Mucosa of gallbladder (tissue), 1 donor: ENCODE measurements around the gene SMPX. TPM values are rescaled to one million over a fixed set of nuclear protein-coding genes. Genes with fewer than 3 reads are reported as not detected.
A peak's percentile ranks its signal among the peaks of the same experiment; 100 is the strongest.
"Not testable (repeated sequence)": the region's sequence is repeated elsewhere in the genome, so short reads cannot be mapped to it uniquely, and the experiment has no call there.

ENCODE experiments used
- DNase-seq: peaks from one replicate; pipeline ENCODE4 v3.0.0-alpha.2; 2020; ENCODE audit warnings: low spot score
- total RNA-seq: library from RNA; stranded (reverse); gene quantifications from one replicate; pipeline ENCODE4 v1.2.1, GENCODE V29; 2021
- donor health status: DM: no; HTN: no; CAD: no.

The SMPX gene
- 1.5 TPM for total RNA-seq

GRCh38 chrX:21757960-21758359 lies at the start of gene SMPX:
Gene SMPX, minus strand, starts transcription at chrX:21758116. Its CDS starts 3,826 bp downstream, at chrX:21754290.
- no peak for DNase-seq

GRCh38 chrX:21806691-21807090 lies 48.8 kb upstream of the SMPX start:
- DNase-seq: no peak

GRCh38 chrX:21802839-21803238 lies 44.9 kb upstream of the SMPX start:
- no peak for DNase-seq

- no peak for DNase-seq
Observed at GRCh38 chrX:21802054-21802670, 44.2 kb upstream of the SMPX start.

- DNase-seq: no peak
Observed at GRCh38 chrX:21800344-21800770, 42.4 kb upstream of the SMPX start.

GRCh38 chrX:21799767-21800166 lies 41.9 kb upstream of the SMPX start:
- no peak for DNase-seq

- peak; percentile 53 for DNase-seq
Observed at GRCh38 chrX:21798677-21799219, 40.8 kb upstream of the SMPX start.

GRCh38 chrX:21781976-21782375 lies 24.1 kb upstream of the SMPX start:
- DNase-seq: no peak

- DNase-seq: no peak
Observed at GRCh38 chrX:21781525-21781924, 23.6 kb upstream of the SMPX start.

GRCh38 chrX:21779095-21779494 lies 21.2 kb upstream of the SMPX start:
- no peak for DNase-seq

- DNase-seq: no peak
Observed at GRCh38 chrX:21778236-21778635, 20.3 kb upstream of the SMPX start.

GRCh38 chrX:21775128-21775527 lies 17.2 kb upstream of the SMPX start:
- not testable (repeated sequence) for DNase-seq

GRCh38 chrX:21773036-21773435 lies 15.1 kb upstream of the SMPX start:
- not testable (repeated sequence) for DNase-seq

GRCh38 chrX:21770631-21771321 lies 12.9 kb upstream of the SMPX start:
- no peak for DNase-seq

- DNase-seq: no peak
Observed at GRCh38 chrX:21766101-21766500, 8.2 kb upstream of the SMPX start.

- DNase-seq: no peak
Observed at GRCh38 chrX:21764008-21764407, 6.1 kb upstream of the SMPX start.

GRCh38 chrX:21758488-21758887 lies 572 bp upstream of the SMPX start:
- no peak for DNase-seq

GRCh38 chrX:21756785-21757529 lies 959 bp downstream of the SMPX start:
- DNase-seq: no peak

- no peak for DNase-seq
Observed at GRCh38 chrX:21749924-21750323, 8.0 kb downstream of the SMPX start.

- no peak for DNase-seq
Observed at GRCh38 chrX:21748235-21748634, 9.7 kb downstream of the SMPX start.

- DNase-seq: peak; percentile 47
Observed at GRCh38 chrX:21747558-21747957, 10.4 kb downstream of the SMPX start.

GRCh38 chrX:21745756-21746155 lies 12.2 kb downstream of the SMPX start:
- no peak for DNase-seq

- DNase-seq: no peak
Observed at GRCh38 chrX:21744721-21745120, 13.2 kb downstream of the SMPX start.
